Neural progenitor cell (in vitro differentiated cells): ENCODE data around the gene REPIN1. TPM values are rescaled to one million over a fixed set of nuclear protein-coding genes. Genes with fewer than 3 reads are reported as not detected.

Experiments
- DNase-seq: peaks from one replicate; pipeline ENCODE4 v3.0.0-alpha.2; 2016; ENCODE audit warnings: low spot score
- H2AFZ ChIP-seq: fragments of 200-600 bp; sonication (generic); replicated peaks from 2 replicates; pipeline ENCODE4 v1.6.1; 2016; ENCODE audit warnings: antibody characterized with exemption
- H3F3A ChIP-seq: fragments of 200-600 bp; sonication (generic); 2 replicates; pipeline ENCODE4 v1.6.1; 2016; ENCODE audit warnings: antibody characterized with exemption, low read depth
- H3K27ac ChIP-seq: fragments of 200-600 bp; sonication (generic); 2 replicates; pipeline ENCODE4 v1.5.1; 2016; ENCODE audit warnings: mild to moderate bottlenecking
- H3K27me3 ChIP-seq: fragments of 200-600 bp; sonication (generic); 2 replicates; pipeline ENCODE4 v1.6.1; 2016; ENCODE audit warnings: mild to moderate bottlenecking, moderate library complexity
- H3K36me3 ChIP-seq: fragments of 200-600 bp; sonication (generic); 2 replicates; pipeline ENCODE4 v1.5.1; 2016
- H3K4me1 ChIP-seq: fragments of 200-600 bp; sonication (generic); 2 replicates; pipeline ENCODE4 v1.6.1; 2016; ENCODE audit warnings: mixed run types
- H3K4me2 ChIP-seq: fragments of 200-600 bp; sonication (generic); 2 replicates; pipeline ENCODE4 v1.6.1; 2016
- H3K4me3 ChIP-seq: fragments of 200-600 bp; sonication (generic); 2 replicates; pipeline ENCODE4 v1.5.1; 2016
- H3K79me2 ChIP-seq: fragments of 200-600 bp; sonication (generic); 2 replicates; pipeline ENCODE4 v1.6.1; 2016; ENCODE audit warnings: low read depth
- H3K9ac ChIP-seq: fragments of 200-600 bp; sonication (generic); 2 replicates; pipeline ENCODE4 v1.6.1; 2016
- H3K9me3 ChIP-seq: fragments of 200-600 bp; sonication (generic); 2 replicates; pipeline ENCODE4 v1.5.1; 2016; ENCODE audit warnings: low read depth
- H4K20me1 ChIP-seq: fragments of 200-600 bp; sonication (generic); 2 replicates; pipeline ENCODE4 v1.6.1; 2016; ENCODE audit warnings: low read depth
- H3K27ac Mint-ChIP-seq: 3 replicates; pipeline ENCODE4 v1.8.0; 2021; ENCODE audit warnings: mixed read lengths
- H3K27me3 Mint-ChIP-seq: 2 replicates; pipeline ENCODE4 v1.8.0; 2022; ENCODE audit warnings: low read depth, mild to moderate bottlenecking, inconsistent platforms, moderate library complexity, mixed read lengths; ENCODE audit not compliant: insufficient read depth
- H3K36me3 Mint-ChIP-seq: 3 replicates; pipeline ENCODE4 v1.8.0; 2021; ENCODE audit warnings: mixed read lengths
- H3K4me1 Mint-ChIP-seq: 3 replicates; pipeline ENCODE4 v1.8.0; 2021; ENCODE audit warnings: mixed read lengths
- H3K4me3 Mint-ChIP-seq: 3 replicates; pipeline ENCODE4 v1.8.0; 2021; ENCODE audit warnings: mild to moderate bottlenecking, moderate library complexity, mixed read lengths
- H3K9me3 Mint-ChIP-seq: 3 replicates; pipeline ENCODE4 v1.8.0; 2020; ENCODE audit warnings: mixed read lengths
- EZH2 ChIP-seq: fragments of 200-600 bp; sonication (generic); IDR thresholded peaks from 2 replicates; pipeline ENCODE4 v1.6.1; 2017; ENCODE audit warnings: antibody characterized with exemption, mild to moderate bottlenecking, moderate library complexity
- EZH2phosphoT487 ChIP-seq: fragments of 200-600 bp; sonication (generic); IDR thresholded peaks from 2 replicates; pipeline ENCODE4 v1.6.1; 2017; ENCODE audit warnings: antibody characterized with exemption
- total RNA-seq: library from RNA; depleted of rRNA; stranded (reverse); fragments of >200 nt; gene quantifications from 2 replicates; pipeline ENCODE4 v1.2.3, GENCODE V29; 2015; ENCODE audit warnings: low replicate concordance
- TF ChIP-seq, protein P1 (sequence below): fragments of 200-600 bp; sonication (generic); IDR thresholded peaks from 2 replicates; pipeline ENCODE4 v1.5.1; 2017; ENCODE audit warnings: antibody characterized with exemption, mild to moderate bottlenecking

REPIN1 gene
- total RNA-seq, 1 donor from 2014 or later: 18.0 TPM

GRCh38 chr7:150351587-150352194 is 16.9 kb upstream of the REPIN1 start:
- Histone ChIP-seq H3K9ac (no peak overlapping the region), H3K27me3 (no peaks in the 10 kb centered on the region), H3K9me3 (no peaks in the 10 kb centered on the region), H3K4me3 (no peak overlapping the region), H3K27ac (no peak overlapping the region), H3K4me1 (no peaks in the 10 kb centered on the region), H3F3A (no peaks in the 10 kb centered on the region), H3K36me3 (no peaks in the 10 kb centered on the region), H4K20me1 (no peaks in the 10 kb centered on the region), H3K79me2 (no peaks in the 10 kb centered on the region), H2AFZ (no peak overlapping the region), H3K4me2 (no peak overlapping the region)
- H3K4me3 Mint-ChIP-seq: no peak overlapping the region
- H3K27ac Mint-ChIP-seq: no peak overlapping the region
- no peak for TF ChIP-seq EZH2phosphoT487
- TF ChIP-seq EZH2: no peak
- TF ChIP-seq, protein P1, sequence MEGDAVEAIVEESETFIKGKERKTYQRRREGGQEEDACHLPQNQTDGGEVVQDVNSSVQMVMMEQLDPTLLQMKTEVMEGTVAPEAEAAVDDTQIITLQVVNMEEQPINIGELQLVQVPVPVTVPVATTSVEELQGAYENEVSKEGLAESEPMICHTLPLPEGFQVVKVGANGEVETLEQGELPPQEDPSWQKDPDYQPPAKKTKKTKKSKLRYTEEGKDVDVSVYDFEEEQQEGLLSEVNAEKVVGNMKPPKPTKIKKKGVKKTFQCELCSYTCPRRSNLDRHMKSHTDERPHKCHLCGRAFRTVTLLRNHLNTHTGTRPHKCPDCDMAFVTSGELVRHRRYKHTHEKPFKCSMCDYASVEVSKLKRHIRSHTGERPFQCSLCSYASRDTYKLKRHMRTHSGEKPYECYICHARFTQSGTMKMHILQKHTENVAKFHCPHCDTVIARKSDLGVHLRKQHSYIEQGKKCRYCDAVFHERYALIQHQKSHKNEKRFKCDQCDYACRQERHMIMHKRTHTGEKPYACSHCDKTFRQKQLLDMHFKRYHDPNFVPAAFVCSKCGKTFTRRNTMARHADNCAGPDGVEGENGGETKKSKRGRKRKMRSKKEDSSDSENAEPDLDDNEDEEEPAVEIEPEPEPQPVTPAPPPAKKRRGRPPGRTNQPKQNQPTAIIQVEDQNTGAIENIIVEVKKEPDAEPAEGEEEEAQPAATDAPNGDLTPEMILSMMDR: no peak
- H3K9me3 Mint-ChIP-seq: peaks cover 2% of the 10 kb centered on the region
- H3K36me3 Mint-ChIP-seq: no peaks in the 10 kb centered on the region
- peaks cover 7% of the 10 kb centered on the region for H3K27me3 Mint-ChIP-seq
- DNase-seq: no peak
- peaks cover 9% of the 10 kb centered on the region for H3K4me1 Mint-ChIP-seq

DNA sequence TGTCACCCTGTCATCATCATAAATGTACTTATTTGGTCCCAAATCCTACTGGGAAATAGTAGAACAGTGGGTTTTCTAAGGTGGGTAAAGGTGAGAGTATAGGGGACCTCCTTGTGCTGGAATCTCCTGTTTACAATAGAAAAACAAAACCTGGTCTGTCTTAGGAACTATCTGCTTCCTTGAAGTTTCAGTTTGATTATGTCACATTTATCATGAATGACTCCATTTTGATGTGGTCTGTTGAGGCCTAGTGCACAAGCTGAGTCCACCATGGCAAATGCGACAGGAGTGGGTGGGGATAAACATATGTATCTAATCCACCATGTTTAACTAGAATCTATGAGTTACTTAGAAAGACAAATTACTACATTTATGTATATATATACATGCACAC is 13.0 kb upstream of the REPIN1 start:
- Mint-ChIP-seq H3K27ac (no peak overlapping the region), H3K4me3 (no peak overlapping the region), H3K27me3 (peaks cover 20% of the 10 kb centered on the region), H3K4me1 (peaks cover 14% of the 10 kb centered on the region), H3K9me3 (peaks cover 2% of the 10 kb centered on the region), H3K36me3 (no peaks in the 10 kb centered on the region)
- no peak overlapping the region for H3K4me3 ChIP-seq
- no peaks in the 10 kb centered on the region for H3K36me3 ChIP-seq
- no peak overlapping the region for H3K27ac ChIP-seq
- H3K9me3 ChIP-seq: no peaks in the 10 kb centered on the region
- H2AFZ ChIP-seq: no peak overlapping the region
- no peaks in the 10 kb centered on the region for H3K4me1 ChIP-seq
- peaks cover 18% of the 10 kb centered on the region for H3F3A ChIP-seq
- H3K4me2 ChIP-seq: no peak overlapping the region
- H4K20me1 ChIP-seq: no peaks in the 10 kb centered on the region
- H3K27me3 ChIP-seq: no peaks in the 10 kb centered on the region
- no peak overlapping the region for H3K9ac ChIP-seq
- no peak for DNase-seq
- TF ChIP-seq, protein P1: no peak
- TF ChIP-seq EZH2 (no peak), EZH2phosphoT487 (no peak)
- no peaks in the 10 kb centered on the region for H3K79me2 ChIP-seq

DNA sequence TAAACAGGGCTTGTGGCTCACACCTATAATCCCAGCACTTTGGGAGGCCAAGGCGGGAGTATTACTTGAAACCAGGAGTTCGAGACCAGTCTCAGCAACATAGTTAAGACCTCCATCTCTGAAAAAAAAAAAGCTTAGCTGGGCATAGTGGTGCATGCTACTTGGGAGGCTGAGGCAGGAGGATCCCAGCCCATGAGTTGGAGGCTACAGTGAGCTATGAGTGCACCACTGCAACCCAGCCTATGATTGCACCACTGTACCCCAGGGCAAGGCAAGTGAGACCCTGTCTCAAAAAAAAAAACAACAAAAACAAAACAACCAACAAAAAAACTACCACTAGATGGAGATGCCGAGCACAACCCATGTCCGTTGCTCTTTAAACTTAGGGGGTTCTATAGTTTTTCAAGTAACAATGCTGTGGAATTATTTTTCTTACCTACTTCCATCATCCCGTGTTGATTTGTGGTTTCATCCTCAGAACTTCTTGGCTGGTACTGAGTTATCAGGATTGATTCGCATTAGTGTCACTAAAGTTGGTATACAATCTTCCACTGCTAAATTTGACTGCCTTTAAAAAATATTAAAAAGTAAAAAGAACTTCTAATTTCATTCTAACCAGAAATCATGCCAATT is 12.2 kb upstream of the REPIN1 start:
- no peak overlapping the region for H3K4me3 Mint-ChIP-seq
- Histone ChIP-seq H3K27me3 (no peaks in the 10 kb centered on the region), H3K79me2 (no peaks in the 10 kb centered on the region), H2AFZ (no peak overlapping the region), H3F3A (peaks cover 18% of the 10 kb centered on the region), H3K4me1 (peaks cover 2% of the 10 kb centered on the region), H3K9ac (no peak overlapping the region), H3K27ac (no peak overlapping the region), H3K4me2 (no peak overlapping the region), H3K9me3 (no peaks in the 10 kb centered on the region), H3K36me3 (no peaks in the 10 kb centered on the region), H3K4me3 (no peak overlapping the region), H4K20me1 (no peaks in the 10 kb centered on the region)
- TF ChIP-seq EZH2phosphoT487: no peak
- TF ChIP-seq EZH2: no peak
- TF ChIP-seq, protein P1: peak; percentile 80
- H3K27ac Mint-ChIP-seq: no peak overlapping the region
- peaks cover 2% of the 10 kb centered on the region for H3K9me3 Mint-ChIP-seq
- no peaks in the 10 kb centered on the region for H3K36me3 Mint-ChIP-seq
- peak; percentile 62 for DNase-seq
- H3K27me3 Mint-ChIP-seq: peaks cover 20% of the 10 kb centered on the region
- H3K4me1 Mint-ChIP-seq: peaks cover 19% of the 10 kb centered on the region
